Measurements from ENCODE around the gene STRN3.
"Not testable (repeated sequence)": the region's sequence is repeated elsewhere in the genome, so short reads cannot be mapped to it uniquely, and the experiment has no call there.

The STRN3 gene

DNA sequence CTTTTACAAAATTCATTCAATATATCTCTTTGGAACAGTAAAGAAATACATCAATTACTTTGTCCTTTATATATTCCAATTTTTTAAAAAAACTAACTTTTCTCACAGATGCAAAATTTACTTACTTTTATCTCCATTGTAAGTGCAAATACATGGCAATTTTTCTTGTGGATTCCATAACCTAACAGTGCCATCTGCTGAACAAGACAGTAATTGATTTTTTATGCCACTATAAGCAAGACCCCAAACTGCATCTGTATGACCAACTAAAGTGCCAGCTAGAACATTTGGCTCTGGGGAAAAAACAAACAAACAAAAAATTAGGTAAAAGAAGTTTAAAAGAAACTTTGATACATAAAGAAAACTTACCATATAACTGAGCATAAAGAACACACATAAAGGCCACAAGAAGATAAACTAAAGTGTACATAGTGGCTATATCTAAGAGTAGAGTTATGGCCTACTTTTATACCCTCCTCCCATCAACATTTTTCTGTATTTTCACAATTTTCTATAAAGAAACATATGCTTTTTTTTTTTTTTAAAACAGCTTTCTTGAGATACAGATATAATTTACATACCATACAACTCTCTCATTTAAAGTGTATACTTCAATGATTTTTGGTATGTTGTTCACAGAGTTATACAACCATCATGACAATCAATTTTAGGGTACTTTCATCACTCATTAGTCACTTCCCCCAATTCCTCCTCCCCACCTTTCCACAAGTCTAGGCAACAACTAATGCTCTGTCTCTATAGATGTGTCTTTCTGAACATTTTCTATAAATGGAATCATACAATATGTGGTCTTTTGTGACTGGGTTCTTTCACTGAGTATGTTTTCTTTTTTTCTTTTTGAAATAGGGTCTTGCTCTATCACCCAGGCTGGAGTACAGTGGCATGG, 119.2 kb downstream of the STRN3 start:
- DNase-seq = no peak

GRCh38 chr14:30903285-30904124, 122.7 kb downstream of the STRN3 start:
- DNase-seq = no peak

DNA sequence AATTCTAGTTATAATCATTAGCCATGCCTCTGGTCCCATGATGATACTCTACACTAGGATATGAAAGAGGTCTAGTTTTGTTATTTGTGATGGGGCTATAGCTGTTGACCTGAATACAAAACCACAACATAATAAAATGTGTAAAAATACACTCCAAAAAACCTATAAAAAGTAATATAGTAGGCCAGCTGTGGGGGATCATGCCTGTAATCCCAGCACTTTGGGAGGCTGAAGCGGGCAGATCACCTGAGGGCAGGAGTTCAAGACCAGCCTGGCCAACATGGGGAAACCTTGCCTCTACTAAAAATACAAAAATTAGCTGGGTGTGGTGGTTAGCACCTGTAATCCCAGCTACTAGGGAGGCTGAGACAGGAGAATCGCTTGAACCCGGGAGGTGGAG, 129.1 kb downstream of the STRN3 start:
- DNase-seq = not testable (repeated sequence)

DNA sequence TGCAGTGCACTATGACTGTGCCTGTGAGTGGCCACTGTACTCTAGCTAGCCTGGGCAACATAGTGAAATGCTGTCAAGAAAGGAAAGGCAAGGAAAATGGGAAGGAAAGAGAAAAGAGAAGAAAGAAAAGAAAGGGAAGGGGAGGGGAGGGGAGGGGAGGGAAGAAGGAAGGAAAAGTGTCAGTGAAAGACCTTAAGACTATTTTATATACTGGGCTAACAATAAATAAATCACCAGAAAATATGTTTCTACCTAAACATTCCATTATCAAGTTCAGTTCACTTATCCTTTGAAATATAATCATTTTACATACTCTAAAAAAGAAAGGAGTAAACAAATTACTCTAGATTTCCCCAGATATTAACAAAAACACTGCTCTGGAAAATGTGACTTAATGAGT, 129.7 kb downstream of the STRN3 start:
- DNase-seq = no peak

- DNase-seq = no peak
Observed at GRCh38 chr14:30894923-30895515, 131.2 kb downstream of the STRN3 start.

GRCh38 chr14:30893819-30894218, 132.4 kb downstream of the STRN3 start:
- no peak for DNase-seq

DNA sequence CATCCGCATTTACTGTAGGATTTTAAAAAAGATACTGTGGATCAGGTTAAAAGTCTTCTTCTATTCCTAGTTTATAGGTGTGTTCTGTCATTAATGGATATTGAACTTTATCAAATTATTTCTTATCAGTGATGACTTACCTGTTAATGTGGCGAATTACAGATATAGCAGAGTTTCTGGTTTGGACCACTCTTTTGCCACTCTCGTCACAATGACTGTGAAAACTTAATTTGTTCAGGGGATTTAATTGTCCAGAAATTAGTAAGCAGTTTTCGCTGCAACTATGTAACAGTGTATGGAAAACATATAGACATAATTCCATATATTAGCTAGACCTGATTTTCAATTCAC, 137.0 kb downstream of the STRN3 start:
- no peak for DNase-seq

DNA sequence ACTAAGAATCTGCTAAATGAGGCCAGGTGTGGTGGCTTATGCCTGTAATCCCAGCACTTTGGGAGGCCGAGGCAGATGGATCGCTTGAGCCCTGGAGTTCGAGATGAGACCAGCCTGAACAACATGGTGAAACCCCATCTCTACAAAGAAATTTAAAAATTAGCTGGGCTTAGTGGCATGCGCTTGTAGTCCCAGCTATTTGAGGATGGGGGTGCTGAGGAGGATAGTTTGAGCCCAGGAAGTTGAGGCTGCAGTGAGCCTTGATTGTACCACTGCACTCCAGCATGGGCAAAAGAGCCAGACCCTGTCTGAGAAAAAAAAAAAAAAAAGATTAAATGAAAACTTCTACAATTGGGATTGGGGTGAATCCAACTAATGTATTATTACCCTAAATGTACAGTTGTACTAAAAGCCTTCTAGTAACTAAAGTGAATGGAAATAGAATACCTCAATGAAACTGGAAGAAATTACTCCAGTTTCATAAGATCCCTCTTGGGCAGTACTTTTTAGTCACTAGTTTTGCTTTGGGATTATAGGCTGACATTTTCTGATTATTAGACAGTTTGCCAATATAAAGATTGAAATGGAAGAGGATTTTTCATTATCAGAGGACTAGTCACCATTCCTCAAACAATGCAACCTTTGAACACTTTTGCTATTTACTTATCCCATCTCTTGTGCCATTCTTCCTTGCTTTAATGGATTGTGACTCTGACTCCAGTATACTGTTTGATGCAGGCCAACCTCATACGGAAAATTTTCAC, 137.5 kb downstream of the STRN3 start:
- no peak for DNase-seq

DNA sequence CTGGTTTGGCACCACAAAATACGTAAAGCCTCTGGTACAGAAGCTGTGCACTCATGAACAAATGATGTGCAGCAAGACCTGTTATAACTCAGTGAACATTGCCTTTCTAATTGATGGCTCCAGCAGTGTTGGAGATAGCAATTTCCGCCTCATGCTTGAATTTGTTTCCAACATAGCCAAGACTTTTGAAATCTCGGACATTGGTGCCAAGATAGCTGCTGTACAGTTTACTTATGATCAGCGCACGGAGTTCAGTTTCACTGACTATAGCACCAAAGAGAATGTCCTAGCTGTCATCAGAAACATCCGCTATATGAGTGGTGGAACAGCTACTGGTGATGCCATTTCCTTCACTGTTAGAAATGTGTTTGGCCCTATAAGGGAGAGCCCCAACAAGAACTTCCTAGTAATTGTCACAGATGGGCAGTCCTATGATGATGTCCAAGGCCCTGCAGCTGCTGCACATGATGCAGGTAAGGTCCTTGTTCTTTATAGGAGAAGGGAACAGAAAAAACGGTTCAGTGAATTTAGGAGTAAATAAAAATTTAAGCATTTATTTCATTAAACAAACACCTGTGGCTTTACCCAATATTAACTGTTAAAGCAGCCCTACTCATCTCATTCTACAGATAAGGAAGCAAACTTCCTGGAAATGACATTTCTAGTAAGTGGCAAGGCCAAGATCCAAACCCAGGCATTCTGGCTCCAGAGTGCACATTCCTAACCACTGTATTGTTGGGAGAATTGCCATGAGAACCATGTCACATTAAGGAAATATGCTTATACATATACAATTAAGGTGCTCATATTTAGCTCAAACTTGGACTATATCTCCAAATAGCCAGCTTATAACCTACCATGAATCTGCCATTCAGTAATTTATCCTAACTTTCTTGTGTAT, 140.1 kb downstream of the STRN3 start:
- DNase-seq = no peak

DNA sequence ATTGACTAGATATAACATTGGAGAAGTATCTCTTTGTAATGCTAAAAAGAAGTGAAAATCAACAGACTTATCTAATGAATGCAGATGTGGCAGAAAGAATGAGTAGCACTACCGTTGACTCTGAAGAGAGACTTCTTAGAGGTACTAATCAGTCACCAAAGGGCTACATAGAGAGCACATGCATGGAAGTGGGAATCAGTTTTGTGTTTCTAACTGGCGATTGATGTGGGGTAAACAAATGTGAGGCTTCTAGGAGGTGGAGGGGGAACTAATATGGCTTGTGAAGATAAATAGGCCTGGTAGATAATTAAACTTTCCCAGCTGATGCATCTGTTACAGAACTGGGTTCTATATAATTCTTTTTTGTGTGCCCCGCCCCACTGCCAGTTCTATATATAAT, 141.3 kb downstream of the STRN3 start:
- DNase-seq = no peak

DNA sequence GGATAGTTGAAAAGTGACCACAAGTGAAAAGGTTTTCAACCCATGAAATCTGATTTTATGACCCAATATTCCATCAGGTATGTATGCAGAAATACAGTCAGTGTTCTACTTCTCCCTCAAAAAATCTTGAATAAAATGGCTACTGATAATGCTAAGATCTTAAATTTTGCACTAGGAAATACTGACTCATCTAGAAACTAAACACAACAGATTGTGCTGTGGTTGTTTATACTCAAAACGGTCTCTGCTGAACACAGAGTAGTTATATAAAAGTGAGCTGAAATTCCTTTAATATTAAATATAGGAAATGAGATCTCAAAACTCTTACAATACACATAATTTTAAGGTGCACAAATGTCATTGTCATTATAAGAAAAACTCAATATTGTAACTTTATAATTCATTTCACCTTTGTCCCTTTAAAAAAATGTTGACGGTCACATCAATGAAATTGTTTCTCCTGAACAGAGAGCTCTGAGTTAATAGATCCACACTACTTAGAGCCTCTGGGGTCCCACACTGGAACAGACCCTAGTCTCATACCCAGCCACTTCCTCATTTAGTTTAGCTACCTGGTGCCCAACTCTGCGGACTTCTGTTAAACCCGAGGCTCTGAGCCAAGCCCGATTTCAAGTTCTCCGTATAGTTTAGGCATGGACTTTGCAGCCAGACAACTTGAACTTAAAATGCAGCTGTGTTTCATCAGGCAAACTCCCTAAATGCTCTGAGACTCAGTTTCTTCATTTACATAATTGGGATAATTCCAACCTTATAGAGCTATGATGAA, 142.5 kb downstream of the STRN3 start:
- no peak for DNase-seq

DNA sequence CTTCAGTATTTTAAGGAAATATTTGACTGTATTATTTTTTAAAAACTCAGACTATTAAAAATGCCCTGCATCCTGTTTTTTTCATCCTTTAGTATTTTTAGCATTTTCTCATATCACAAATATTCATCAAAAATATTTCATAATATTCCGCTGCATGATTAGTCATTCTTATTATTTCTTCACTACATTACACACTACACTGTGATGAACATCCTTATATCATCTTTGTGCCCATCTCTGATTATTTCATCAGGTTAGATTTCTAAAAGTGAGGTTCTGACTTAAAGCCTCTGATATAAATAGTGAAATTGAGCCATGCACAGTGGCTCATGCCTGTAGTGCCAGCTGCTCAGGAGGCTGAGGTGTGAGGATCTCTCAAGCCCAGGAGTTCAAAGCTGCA, 143.7 kb downstream of the STRN3 start:
- no peak for DNase-seq

DNA sequence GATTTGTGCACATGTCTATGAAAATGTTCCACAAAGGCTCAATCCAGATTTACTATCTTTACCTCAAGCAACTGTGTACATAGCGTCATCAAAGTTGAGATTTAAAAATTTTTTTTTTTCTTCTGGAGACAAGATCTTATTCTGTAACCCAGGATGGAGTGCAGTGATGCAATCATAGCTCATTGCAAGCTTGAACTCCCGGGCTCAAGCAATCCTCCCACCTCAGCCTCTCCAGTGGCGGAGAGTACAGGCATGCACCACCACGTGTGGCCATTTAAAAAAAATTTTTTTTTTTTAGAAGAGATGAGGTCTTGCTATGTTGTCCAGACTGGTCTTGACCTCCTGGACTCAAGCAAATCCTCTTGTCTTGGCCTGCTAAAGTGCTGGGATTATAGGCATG, 149.5 kb downstream of the STRN3 start:
- no peak for DNase-seq

DNA sequence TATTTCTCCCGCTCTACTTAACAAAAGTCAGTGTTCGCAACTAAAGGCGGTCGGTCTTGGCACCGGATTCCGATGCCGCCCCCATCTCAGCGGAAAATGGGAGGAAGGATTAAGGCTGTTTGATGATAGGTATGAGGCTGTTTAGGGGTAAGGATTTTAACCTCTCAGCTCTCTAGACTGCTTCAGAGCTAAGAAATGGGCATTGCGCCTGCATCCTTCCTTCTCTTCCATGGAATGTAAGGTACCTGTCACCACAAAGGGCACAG, 150.5 kb downstream of the STRN3 start:
- no peak for DNase-seq

- DNase-seq = peak in 1 of 14 donors; percentile 1
Observed at GRCh38 chr14:30874999-30875787, 151.0 kb downstream of the STRN3 start.

- peak in 1 of 14 donors; percentile 3 for DNase-seq
Observed at GRCh38 chr14:30874120-30874998, 151.8 kb downstream of the STRN3 start, which contains the start of gene COCH. Gene COCH (plus strand): TSS chr14:30874559. CDS start chr14:30874939, 380 bp downstream.

GRCh38 chr14:30873308-30874119, 152.7 kb downstream of the STRN3 start:
- DNase-seq = no peak

DNA sequence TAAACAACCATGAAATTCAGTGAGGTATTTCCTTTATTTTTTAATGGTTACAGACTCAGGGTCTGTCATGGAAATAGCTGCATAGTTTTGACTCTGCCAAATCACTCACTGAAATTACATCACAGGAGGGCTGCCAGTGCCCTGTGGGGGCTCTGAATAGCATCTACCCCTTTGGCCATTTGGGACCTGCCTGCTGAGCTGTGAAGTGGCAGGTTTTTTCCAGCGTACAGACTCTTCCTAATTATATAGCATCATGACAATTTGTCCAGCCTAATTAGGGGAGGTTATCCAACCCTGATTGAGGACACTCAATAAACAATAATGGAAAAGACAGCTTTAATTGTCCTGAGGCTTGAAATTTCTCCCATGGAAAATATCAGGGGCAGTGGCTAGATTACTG, 153.6 kb downstream of the STRN3 start:
- DNase-seq = no peak
